GM18502 (cell line): Measurements from ENCODE around the gene FAM124A.

ENCODE experiments used
- ATAC-seq: cut with Tn5 transposase; IDR thresholded peaks from one replicate; pipeline ENCODE4 v1.9.1; 2021; ENCODE audit warnings: mild to moderate bottlenecking; ENCODE audit not compliant: unreplicated experiment, poor library complexity

Gene FAM124A

GRCh38 chr13:51218626-51219025 is 3.6 kb upstream of the FAM124A start:
- ATAC-seq = no peak

- no peak for ATAC-seq
Observed at GRCh38 chr13:51220706-51221105, 1.5 kb upstream of the FAM124A start.

GRCh38 chr13:51221108-51221507 is 1.1 kb upstream of the FAM124A start:
- no peak for ATAC-seq

DNA sequence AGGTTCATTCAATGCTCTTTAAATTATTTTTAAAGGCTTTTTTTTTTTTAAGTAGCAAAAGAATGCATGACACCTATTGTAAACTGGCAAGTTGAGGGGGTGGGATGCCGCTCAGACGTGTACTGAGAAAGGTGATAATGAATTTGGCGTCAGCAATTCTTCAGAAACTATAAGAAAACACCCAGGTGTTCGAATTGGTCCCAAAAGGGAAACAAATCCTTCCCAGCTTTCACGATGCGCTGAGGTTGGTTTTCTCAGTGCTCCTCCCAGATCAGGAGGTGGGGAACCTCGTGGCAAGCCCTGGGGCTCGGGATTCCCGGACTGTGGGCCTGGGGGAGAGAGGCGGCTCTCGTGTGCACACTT is 543 bp upstream of the FAM124A start:
- ATAC-seq = no peak

GRCh38 chr13:51222686-51223559 is 725 bp downstream of the FAM124A start:
- no peak for ATAC-seq

DNA sequence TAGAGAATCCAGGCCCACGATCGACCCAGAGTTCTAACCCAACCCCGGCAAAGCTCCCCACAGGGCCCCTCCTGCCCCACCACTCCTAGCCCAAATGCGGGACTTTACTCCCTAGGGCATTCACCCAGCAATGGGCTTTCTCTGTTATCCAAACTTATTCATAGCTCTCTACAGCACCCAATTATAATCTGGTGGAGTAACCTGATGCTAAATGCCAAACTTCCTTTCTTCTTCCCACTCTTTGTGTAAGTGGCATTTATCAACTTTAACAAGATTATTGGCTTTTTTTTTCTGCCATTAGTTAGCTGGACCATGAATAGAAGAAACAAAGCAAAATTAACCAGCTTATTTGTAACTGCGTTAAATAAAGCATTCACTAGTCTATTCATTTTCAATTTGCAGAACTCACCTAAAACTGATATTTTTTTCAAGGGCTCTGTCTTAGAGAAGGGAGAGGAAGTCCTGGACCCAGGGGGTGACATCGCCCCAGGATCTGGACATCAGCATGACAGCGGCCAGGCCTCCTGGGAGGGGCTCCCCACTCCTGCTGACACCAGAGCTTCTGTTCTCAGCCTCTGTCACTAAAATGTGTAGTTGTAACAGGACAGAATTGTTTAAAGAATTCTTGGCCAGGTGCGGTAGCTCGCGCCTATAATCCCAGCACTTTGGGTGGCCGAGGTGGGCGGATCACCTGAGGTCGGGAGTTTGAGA is 1.5 kb downstream of the FAM124A start:
- ATAC-seq = no peak

DNA sequence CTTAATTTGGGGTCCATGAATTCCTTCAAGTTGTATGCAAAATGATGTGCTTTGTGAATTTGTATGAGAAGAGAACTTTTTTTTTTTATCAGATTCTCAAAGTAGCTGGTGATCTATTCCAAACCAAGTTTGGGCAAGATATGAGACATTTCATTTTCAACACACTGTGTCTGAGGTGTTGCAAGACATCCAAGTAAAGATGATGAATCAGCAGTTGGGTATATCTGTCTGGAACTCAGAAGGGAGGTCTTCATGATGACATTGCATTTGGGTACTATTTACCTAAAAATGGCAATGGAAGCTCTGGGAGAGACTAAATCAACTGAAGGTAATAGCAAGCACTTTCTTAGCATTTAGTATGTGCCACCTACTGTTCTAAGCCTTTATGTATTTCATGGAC is 2.8 kb downstream of the FAM124A start:
- ATAC-seq = no peak

- ATAC-seq = no peak
Observed at GRCh38 chr13:51227404-51227803, 5.2 kb downstream of the FAM124A start.

DNA sequence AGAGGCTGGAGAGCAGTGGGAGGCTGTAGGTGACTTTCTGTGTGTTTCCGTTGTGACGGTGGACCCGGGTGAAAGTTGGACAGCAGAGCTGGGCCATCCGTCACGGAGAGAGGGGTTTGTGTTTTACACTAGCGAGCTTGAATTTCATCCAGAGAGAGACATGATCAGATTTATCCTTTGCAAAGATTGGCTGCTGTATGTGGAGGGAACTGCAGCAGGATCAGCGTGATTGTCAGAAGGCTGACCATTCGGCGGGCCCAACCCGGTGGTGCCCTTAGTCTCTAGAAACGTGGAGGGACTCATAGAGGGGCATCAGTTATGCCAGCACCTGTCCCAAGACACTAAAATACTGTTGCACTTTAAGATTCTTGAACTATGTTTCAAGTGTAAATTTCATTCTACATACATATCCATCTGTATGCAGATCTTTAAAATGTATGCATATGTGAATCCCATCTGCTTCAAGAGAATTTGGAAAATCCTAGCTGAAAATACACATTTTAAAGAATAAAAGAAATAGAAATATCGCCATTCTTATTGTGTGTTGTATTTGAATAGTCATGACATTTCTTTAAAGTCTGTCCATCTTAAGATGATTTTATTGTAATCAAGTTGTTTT is 7.0 kb downstream of the FAM124A start:
- no peak for ATAC-seq

- ATAC-seq = no peak
Observed at GRCh38 chr13:51229731-51230130, 7.5 kb downstream of the FAM124A start.

GRCh38 chr13:51230477-51231105 is 8.4 kb downstream of the FAM124A start:
- no peak for ATAC-seq

DNA sequence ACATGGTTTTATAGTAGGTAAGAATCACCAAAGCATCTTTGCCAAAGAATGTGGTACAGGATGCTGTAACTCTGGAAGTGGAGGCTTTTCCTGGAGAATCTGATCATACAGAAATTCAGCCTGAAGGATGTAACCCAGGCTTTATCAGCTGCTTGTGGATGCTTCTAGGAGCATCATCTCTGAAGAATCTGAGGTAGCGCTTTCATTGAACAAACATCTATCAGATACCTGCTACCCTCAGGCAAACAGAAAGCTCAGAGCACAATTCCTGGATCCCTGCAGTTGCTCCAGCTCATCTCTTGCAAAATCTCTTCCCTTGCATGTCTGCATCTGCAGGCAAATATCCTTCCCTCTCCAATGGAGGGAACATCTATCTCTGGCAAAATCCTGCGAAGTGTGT is 9.3 kb downstream of the FAM124A start:
- ATAC-seq = no peak

DNA sequence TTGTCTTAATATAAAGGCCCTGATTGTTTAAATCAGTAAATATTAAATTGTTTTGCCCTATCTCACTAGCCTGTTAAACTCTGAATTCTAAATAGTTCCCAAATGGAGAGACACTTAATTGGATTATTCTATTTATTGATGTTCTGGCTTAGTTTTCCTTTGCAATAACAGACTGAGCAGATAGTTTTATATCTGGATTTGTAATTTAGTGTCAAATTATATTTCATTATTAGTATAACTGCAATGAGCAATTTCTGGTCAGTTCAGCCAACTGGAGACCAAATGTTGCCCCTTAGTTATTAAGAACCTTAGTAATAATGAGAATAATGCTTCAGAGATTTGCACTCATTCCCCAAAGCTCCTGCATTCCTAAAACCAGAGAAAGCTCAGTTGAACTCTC is 10.1 kb downstream of the FAM124A start:
- ATAC-seq = no peak

DNA sequence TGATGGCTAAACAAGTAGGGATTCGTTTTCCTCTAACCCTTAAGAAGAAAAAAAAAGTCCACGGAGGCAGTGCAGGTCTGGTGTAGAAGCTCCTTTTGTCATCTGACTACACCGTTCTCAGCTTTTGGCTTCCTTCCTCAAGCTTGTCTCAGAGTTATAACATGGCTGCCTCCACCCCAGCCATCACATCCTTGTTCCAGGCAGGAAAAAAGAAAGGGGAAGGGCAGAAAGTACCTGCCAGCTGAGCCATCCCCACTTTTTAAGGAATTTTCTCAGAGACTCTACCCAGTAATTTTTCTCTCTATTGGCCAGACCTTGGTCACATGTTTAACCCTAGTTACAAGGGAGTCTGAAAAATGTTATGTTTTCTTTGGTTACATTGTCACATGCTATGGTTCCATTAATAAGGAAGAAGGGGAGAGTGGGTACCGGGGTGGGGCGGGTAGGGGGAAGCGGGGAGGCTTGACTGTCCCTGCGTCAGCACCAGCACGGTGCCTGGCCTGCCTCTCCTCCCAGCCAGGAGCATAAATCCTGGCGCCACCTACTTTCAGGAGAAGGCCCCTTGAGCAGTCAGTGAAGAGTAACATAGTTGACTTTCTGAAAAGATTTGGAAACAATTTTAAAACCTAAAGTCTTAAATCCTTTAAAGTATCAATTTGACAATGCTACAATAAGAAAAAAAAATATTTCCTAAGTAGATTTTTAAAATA is 11.1 kb downstream of the FAM124A start:
- no peak for ATAC-seq

DNA sequence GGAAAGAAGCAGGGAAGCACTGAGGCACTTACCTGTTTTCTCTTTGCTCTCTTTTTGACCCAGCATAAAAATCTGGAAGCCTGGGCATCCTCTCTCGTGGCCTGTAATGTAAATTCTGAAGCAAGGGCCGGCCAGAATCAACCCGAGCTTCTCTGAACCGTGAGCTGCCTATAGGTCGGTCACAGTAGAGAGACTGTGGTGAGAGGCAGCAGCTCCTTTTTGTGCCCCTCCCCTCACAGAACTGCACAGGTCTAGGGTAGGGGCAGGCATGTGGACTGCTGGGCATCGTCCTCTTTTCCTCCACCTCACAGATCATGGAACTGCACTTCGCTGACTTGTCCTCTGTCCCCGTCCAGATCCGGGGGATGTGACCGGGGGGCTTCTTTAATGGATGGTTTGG is 12.5 kb downstream of the FAM124A start:
- no peak for ATAC-seq

- ATAC-seq = no peak
Observed at GRCh38 chr13:51235186-51235585, 13.0 kb downstream of the FAM124A start.

GRCh38 chr13:51235756-51236490 is 13.7 kb downstream of the FAM124A start:
- no peak for ATAC-seq

GRCh38 chr13:51236491-51236792 is 14.2 kb downstream of the FAM124A start:
- no peak for ATAC-seq

DNA sequence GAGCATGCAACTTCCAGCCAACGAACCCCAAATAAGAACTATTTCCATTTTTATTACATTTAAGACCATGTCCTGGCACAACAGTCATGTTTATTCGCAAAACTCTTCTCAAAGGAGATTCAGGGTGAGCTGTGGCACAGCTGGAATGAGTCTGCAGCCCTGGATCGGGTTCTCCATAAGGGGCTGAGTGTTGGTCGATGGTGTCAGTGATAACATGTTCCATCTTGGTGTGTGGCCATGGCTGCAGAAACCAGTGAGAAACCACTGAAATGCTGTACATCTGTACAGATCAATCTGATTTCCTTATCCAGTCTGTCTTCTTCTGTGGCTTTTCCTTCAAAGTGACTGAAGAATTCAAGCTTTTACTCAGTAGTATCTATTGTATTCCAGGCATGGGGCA is 15.2 kb downstream of the FAM124A start:
- no peak for ATAC-seq

GRCh38 chr13:51237887-51238286 is 15.7 kb downstream of the FAM124A start:
- ATAC-seq = no peak
